GM12878 (cell line): ENCODE results near the gene BARD1. TPM values are rescaled to one million over a fixed set of nuclear protein-coding genes. Genes with fewer than 3 reads are reported as not detected.

Experiments used
- ATAC-seq: fragments of 200-7000 bp; cut with Tn5 transposase; 3 replicates; pipeline ENCODE4 v1.9.1; 2020; ENCODE audit warnings: mild to moderate bottlenecking, moderate library complexity
- BruUV-seq: library from RNA; stranded (reverse); fragments of 400-500 nt; replicated peaks from 2 replicates; lab custom pipeline; 2021; lab: Mats Ljungman, UMichigan
- CTCF ChIA-PET: fragments of 300-600 bp; sonication (Branson Sonifier 250); formaldehyde crosslinking; extraction: SDS; loops from one replicate; lab custom pipeline; 2021; ENCODE audit warnings: inconsistent platforms; lab: Yijun Ruan, JAX
- POLR2A ChIA-PET: fragments of 350-600 bp; formaldehyde crosslinking; extraction: SDS; loops from one replicate; lab custom pipeline; 2021; ENCODE audit warnings: inconsistent platforms; lab: Charles Lee
- RAD21 ChIA-PET: fragments of 300-600 bp; sonication (Branson Sonifier 250); formaldehyde crosslinking; loops from one replicate; lab custom pipeline; 2023; ENCODE audit warnings: antibody characterized with exemption; ENCODE audit not compliant: unreplicated experiment; lab: Charles Lee
- SMC1A ChIA-PET: fragments of 300-600 bp; sonication (Branson Sonifier 250); formaldehyde crosslinking; loops from one replicate; lab custom pipeline; 2023; ENCODE audit not compliant: unreplicated experiment, uncharacterized antibody; lab: Charles Lee
- DNase-seq: peaks from one replicate; pipeline ENCODE4 v3.0.0-alpha.2; 2011; ENCODE audit warnings: low read depth, low spot score
- FAIRE-seq: peaks from 3 replicates; lab custom pipeline; 2011; peaks lifted over from hg19 to GRCh38; lab: Jason Lieb, UNC
- H2AFZ ChIP-seq: 2 replicates; pipeline ENCODE4 v1.6.0; 2011; ENCODE audit warnings: low read depth, low read length, control low read depth; ENCODE audit not compliant: control insufficient read depth
- H3K27ac ChIP-seq: 2 replicates; pipeline ENCODE4 v1.5.1; 2011; ENCODE audit warnings: control low read depth; ENCODE audit not compliant: control insufficient read depth, insufficient read depth
- H3K27me3 ChIP-seq, 2 experiments: replicated peaks in 1 of 2; 2 replicates each; pipeline versions ENCODE4 v1.6.0 to v1.6.1; 2011; ENCODE audit warnings: low read length in 1 of 2; ENCODE audit not compliant: control insufficient read depth in 2 of 2, insufficient read depth in 2 of 2
- H3K36me3 ChIP-seq, 2 experiments: 2 replicates each; pipeline ENCODE4 v1.5.1; 2011; ENCODE audit warnings: low read length in 1 of 2; ENCODE audit not compliant: control insufficient read depth in 2 of 2, insufficient read depth in 2 of 2
- H3K4me1 ChIP-seq: 2 replicates; pipeline ENCODE4 v1.6.1; 2011; ENCODE audit warnings: mild to moderate bottlenecking, low read length, moderate library complexity, mixed read lengths; ENCODE audit not compliant: control insufficient read depth, insufficient read depth
- H3K4me2 ChIP-seq: 2 replicates; pipeline ENCODE4 v1.6.0; 2011; ENCODE audit warnings: control low read depth; ENCODE audit not compliant: control insufficient read depth, insufficient read depth
- H3K4me3 ChIP-seq: fragments of 200-600 bp; sonication (generic); 2 replicates; pipeline ENCODE4 v1.5.1; 2016
- H3K79me2 ChIP-seq: 2 replicates; pipeline ENCODE4 v1.6.0; 2011; ENCODE audit warnings: low read length; ENCODE audit not compliant: control insufficient read depth, insufficient read depth
- H3K9ac ChIP-seq: 2 replicates; pipeline ENCODE4 v1.8.0; 2011; ENCODE audit warnings: low read length, control low read depth, mixed read lengths; ENCODE audit not compliant: control insufficient read depth, insufficient read depth
- H3K9me3 ChIP-seq: replicated peaks from 3 replicates; pipeline ENCODE4 v1.5.1; 2011; ENCODE audit warnings: mild to moderate bottlenecking, low read length; ENCODE audit not compliant: control insufficient read depth, insufficient read depth
- H4K20me1 ChIP-seq: 2 replicates; pipeline ENCODE4 v1.6.0; 2011; ENCODE audit not compliant: control insufficient read depth, insufficient read depth
- CREM ChIP-seq: IDR thresholded peaks from 2 replicates; pipeline ENCODE4 v1.6.1; 2014; ENCODE audit warnings: antibody characterized with exemption, low read depth
- GABPA ChIP-seq: IDR thresholded peaks from 2 replicates; pipeline ENCODE4 v1.6.1; 2014; ENCODE audit warnings: antibody characterized with exemption, low read depth, mild to moderate bottlenecking, inconsistent platforms
- LARP7 ChIP-seq: fragments of 450-650 bp; IDR thresholded peaks from 2 replicates; pipeline ENCODE4 v1.6.1; 2017; ENCODE audit warnings: mild to moderate bottlenecking
- NKRF ChIP-seq: fragments of 450-650 bp; conservative IDR thresholded peaks from 2 replicates; pipeline ENCODE4 v1.6.1; 2017; ENCODE audit warnings: mild to moderate bottlenecking, moderate library complexity
- RCOR1 ChIP-seq: conservative IDR thresholded peaks from 2 replicates; pipeline ENCODE4 v1.6.1; 2012; ENCODE audit warnings: low read depth, low read length, improper control_type of control experiment
- RELB ChIP-seq: fragments of 450-650 bp; IDR thresholded peaks from 2 replicates; pipeline ENCODE4 v1.6.1; 2017; ENCODE audit warnings: low read depth, mild to moderate bottlenecking, moderate library complexity
- TCF12 ChIP-seq: IDR thresholded peaks from 2 replicates; pipeline ENCODE4 v1.6.1; 2011; ENCODE audit warnings: low read depth, mild to moderate bottlenecking, low read length
- WGBS: methylation state at CpG from one replicate; pipeline ENCODE4 v1.1.6; 2016; ENCODE audit warnings: low lambda C conversion rate; ENCODE audit not compliant: insufficient replicate concordance, insufficient coverage; ENCODE audit errors: missing lambda C conversion rate; 5-methylcytosine and 5-hydroxymethylcytosine counted together
- in situ Hi-C: fragments of 300-500 bp; cut with MboI; formaldehyde crosslinking; loops from 9 replicates; pipeline ENCODE4 v1.14.3; 2018; ENCODE audit warnings: mixed read lengths
- intact Hi-C: fragments of 100-400 bp; cut with micrococcal nuclease; formaldehyde crosslinking; loops from one replicate; pipeline ENCODE4 v1.14.2; 2022; ENCODE audit not compliant: unreplicated experiment
- polyA plus RNA-seq, 11 experiments: library from polyadenylated mRNA; depleted of rRNA in 4 of 11; unstranded in 6 of 11; stranded (reverse) in 5 of 11; fragments of >200 nt; fragmentation: Nextera tagmentation in 4 of 11; fragmentation: Illumina TruSeq in 1 of 11; extraction: Ambion mirVana in 4 of 11; extraction: Trizol in 1 of 11; gene quantifications; 1 replicate in 1 of 11; 2 replicates in 10 of 11; pipeline versions ENCODE4 v1.2.1 to v1.2.3, GENCODE V29; 2011 to 2016; ENCODE audit warnings: inconsistent platforms in 2 of 11, missing spikeins in 2 of 11, low read depth in 1 of 11
- total RNA-seq, 4 experiments: library from RNA; depleted of rRNA in 3 of 4; stranded (reverse); fragments of >200 nt in 3 of 4; fragmentation: Illumina TruSeq in 1 of 4; extraction: Trizol in 1 of 4; gene quantifications; 2 replicates each; pipeline versions ENCODE4 v1.2.1 to v1.2.3, GENCODE V29; 2013 to 2021
- TF ChIP-seq, protein P1 (sequence below): fragments of 450-650 bp; IDR thresholded peaks from 2 replicates; pipeline ENCODE4 v1.6.1; 2016; ENCODE audit warnings: mild to moderate bottlenecking
- TF ChIP-seq, protein P2 (sequence below): IDR thresholded peaks from 2 replicates; pipeline ENCODE4 v1.6.1; 2012; ENCODE audit warnings: improper control_type of control experiment, low read depth, low read length; ENCODE audit not compliant: insufficient replicate concordance

Gene BARD1
- total and polyA plus RNA-seq, 10 of the 15 experiments (the other 5 are each of a cell fraction or from before 2014, with no cell fraction given): 15.3 to 45.7 (median 31.6) TPM

- ChIA-PET POLR2A (no interaction called here), SMC1A (interaction anchor here (0.8 to 2.7 kb wide), 7 partner anchors 9 to 79 kb away, joined by 3 to 11 read pairs (median 4); partner anchors contain the start of gene BARD1), CTCF (interaction anchor here (1.8 kb wide), 1 partner anchor 12 kb away, joined by 4 read pairs; no protein-coding TSS in a partner anchor), RAD21 (interaction anchor here (0.9 to 1.3 kb wide), 2 partner anchors 20 to 275 kb away, joined by 3 to 4 read pairs; no protein-coding TSS in a partner anchor)
- in situ Hi-C loops (loop anchor here (25.0 kb wide), 2 partner anchors 1493 to 1718 kb away; no protein-coding TSS in a partner anchor), intact Hi-C loops (loop anchor here (10.0 kb wide), 3 partner anchors 265 to 1575 kb away; partner anchors contain the start of gene IKZF2)
- Histone ChIP-seq H3K4me2 (no peak overlapping the region), H3K36me3 (peaks cover 0 to 8% of the 10 kb centered on the region in 2 experiments; a peak in 2 of 4 replicates), H3K79me2 (no peaks in the 10 kb centered on the region; the same call in 1 of the 2 replicates), H3K27me3 (no peaks in the 10 kb centered on the region), H3K9me3 (no peaks in the 10 kb centered on the region), H3K4me1 (no peaks in the 10 kb centered on the region), H3K9ac (no peak overlapping the region), H3K4me3 (no peak overlapping the region), H3K27ac (no peak overlapping the region), H4K20me1 (no peaks in the 10 kb centered on the region), H2AFZ (no peak overlapping the region)
- WGBS: 75% methylated on average over 3 of the region's 3 CpGs
- no peak for DNase-seq
- ATAC-seq: no peak
- no TSS peak for BruUV-seq
- FAIRE-seq: no peak
- no peak for TF ChIP-seq RELB
- TF ChIP-seq CREM: no peak
- TF ChIP-seq, protein P1, sequence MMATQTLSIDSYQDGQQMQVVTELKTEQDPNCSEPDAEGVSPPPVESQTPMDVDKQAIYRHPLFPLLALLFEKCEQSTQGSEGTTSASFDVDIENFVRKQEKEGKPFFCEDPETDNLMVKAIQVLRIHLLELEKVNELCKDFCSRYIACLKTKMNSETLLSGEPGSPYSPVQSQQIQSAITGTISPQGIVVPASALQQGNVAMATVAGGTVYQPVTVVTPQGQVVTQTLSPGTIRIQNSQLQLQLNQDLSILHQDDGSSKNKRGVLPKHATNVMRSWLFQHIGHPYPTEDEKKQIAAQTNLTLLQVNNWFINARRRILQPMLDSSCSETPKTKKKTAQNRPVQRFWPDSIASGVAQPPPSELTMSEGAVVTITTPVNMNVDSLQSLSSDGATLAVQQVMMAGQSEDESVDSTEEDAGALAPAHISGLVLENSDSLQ: no peak
- no peak for TF ChIP-seq LARP7
- no peak for TF ChIP-seq RCOR1
- TF ChIP-seq TCF12: no peak
- TF ChIP-seq, protein P2, sequence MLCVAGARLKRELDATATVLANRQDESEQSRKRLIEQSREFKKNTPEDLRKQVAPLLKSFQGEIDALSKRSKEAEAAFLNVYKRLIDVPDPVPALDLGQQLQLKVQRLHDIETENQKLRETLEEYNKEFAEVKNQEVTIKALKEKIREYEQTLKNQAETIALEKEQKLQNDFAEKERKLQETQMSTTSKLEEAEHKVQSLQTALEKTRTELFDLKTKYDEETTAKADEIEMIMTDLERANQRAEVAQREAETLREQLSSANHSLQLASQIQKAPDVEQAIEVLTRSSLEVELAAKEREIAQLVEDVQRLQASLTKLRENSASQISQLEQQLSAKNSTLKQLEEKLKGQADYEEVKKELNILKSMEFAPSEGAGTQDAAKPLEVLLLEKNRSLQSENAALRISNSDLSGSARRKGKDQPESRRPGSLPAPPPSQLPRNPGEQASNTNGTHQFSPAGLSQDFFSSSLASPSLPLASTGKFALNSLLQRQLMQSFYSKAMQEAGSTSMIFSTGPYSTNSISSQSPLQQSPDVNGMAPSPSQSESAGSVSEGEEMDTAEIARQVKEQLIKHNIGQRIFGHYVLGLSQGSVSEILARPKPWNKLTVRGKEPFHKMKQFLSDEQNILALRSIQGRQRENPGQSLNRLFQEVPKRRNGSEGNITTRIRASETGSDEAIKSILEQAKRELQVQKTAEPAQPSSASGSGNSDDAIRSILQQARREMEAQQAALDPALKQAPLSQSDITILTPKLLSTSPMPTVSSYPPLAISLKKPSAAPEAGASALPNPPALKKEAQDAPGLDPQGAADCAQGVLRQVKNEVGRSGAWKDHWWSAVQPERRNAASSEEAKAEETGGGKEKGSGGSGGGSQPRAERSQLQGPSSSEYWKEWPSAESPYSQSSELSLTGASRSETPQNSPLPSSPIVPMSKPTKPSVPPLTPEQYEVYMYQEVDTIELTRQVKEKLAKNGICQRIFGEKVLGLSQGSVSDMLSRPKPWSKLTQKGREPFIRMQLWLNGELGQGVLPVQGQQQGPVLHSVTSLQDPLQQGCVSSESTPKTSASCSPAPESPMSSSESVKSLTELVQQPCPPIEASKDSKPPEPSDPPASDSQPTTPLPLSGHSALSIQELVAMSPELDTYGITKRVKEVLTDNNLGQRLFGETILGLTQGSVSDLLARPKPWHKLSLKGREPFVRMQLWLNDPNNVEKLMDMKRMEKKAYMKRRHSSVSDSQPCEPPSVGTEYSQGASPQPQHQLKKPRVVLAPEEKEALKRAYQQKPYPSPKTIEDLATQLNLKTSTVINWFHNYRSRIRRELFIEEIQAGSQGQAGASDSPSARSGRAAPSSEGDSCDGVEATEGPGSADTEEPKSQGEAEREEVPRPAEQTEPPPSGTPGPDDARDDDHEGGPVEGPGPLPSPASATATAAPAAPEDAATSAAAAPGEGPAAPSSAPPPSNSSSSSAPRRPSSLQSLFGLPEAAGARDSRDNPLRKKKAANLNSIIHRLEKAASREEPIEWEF: no peak
- TF ChIP-seq NKRF: no peak
- no peak for TF ChIP-seq GABPA
Observed at GRCh38 chr2:214730248-214730647, 79.2 kb downstream of the BARD1 start.
